Ishikawa (cell line): ENCODE data around the gene C1GALT1.

Experiments used
- CEBPB ChIP-seq: IDR thresholded peaks from 2 replicates; pipeline ENCODE4 v1.6.1; 2012
- CREB1 ChIP-seq: IDR thresholded peaks from 2 replicates; pipeline ENCODE4 v1.6.1; 2012; ENCODE audit warnings: low read depth
- EGR1 ChIP-seq: IDR thresholded peaks from 2 replicates; pipeline ENCODE4 v1.6.1; 2012
- EP300 ChIP-seq: IDR thresholded peaks from 2 replicates; pipeline ENCODE4 v1.6.1; 2012; ENCODE audit warnings: borderline replicate concordance
- FOXM1 ChIP-seq: IDR thresholded peaks from 2 replicates; pipeline ENCODE4 v1.6.1; 2012; ENCODE audit warnings: low read depth, borderline replicate concordance
- MAX ChIP-seq: IDR thresholded peaks from 2 replicates; pipeline ENCODE4 v1.6.1; 2012
- NFIC ChIP-seq: IDR thresholded peaks from 2 replicates; pipeline ENCODE4 v1.6.1; 2012
- RAD21 ChIP-seq: IDR thresholded peaks from 2 replicates; pipeline ENCODE4 v1.6.1; 2012; ENCODE audit warnings: low read depth
- TAF1 ChIP-seq: IDR thresholded peaks from 2 replicates; pipeline ENCODE4 v1.6.1; 2012; ENCODE audit warnings: low read depth, mild to moderate bottlenecking
- TCF12 ChIP-seq: IDR thresholded peaks from 2 replicates; pipeline ENCODE4 v1.6.1; 2012; ENCODE audit warnings: low read depth
- TEAD4 ChIP-seq: IDR thresholded peaks from 2 replicates; pipeline ENCODE4 v1.6.1; 2012
- USF1 ChIP-seq: IDR thresholded peaks from 2 replicates; pipeline ENCODE4 v1.6.1; 2012
- YY1 ChIP-seq: IDR thresholded peaks from 2 replicates; pipeline ENCODE4 v1.6.1; 2012; ENCODE audit warnings: low read depth
- ZBTB7A ChIP-seq: IDR thresholded peaks from 2 replicates; pipeline ENCODE4 v1.6.1; 2012; ENCODE audit warnings: low read depth
- TF ChIP-seq, protein P1 (sequence below): IDR thresholded peaks from 2 replicates; pipeline ENCODE4 v1.6.1; 2012; ENCODE audit warnings: low read depth, mild to moderate bottlenecking

C1GALT1 gene

GRCh38 chr7:7254319-7254718, 72.0 kb downstream of the C1GALT1 start:
- TF ChIP-seq CREB1 (no peak), EGR1 (no peak), TEAD4 (no peak), CEBPB (no peak), FOXM1 (no peak), EP300 (no peak), MAX (no peak), TAF1 (no peak), YY1 (no peak), NFIC (no peak), ZBTB7A (no peak), USF1 (no peak), TCF12 (no peak)
- TF ChIP-seq, protein P1, sequence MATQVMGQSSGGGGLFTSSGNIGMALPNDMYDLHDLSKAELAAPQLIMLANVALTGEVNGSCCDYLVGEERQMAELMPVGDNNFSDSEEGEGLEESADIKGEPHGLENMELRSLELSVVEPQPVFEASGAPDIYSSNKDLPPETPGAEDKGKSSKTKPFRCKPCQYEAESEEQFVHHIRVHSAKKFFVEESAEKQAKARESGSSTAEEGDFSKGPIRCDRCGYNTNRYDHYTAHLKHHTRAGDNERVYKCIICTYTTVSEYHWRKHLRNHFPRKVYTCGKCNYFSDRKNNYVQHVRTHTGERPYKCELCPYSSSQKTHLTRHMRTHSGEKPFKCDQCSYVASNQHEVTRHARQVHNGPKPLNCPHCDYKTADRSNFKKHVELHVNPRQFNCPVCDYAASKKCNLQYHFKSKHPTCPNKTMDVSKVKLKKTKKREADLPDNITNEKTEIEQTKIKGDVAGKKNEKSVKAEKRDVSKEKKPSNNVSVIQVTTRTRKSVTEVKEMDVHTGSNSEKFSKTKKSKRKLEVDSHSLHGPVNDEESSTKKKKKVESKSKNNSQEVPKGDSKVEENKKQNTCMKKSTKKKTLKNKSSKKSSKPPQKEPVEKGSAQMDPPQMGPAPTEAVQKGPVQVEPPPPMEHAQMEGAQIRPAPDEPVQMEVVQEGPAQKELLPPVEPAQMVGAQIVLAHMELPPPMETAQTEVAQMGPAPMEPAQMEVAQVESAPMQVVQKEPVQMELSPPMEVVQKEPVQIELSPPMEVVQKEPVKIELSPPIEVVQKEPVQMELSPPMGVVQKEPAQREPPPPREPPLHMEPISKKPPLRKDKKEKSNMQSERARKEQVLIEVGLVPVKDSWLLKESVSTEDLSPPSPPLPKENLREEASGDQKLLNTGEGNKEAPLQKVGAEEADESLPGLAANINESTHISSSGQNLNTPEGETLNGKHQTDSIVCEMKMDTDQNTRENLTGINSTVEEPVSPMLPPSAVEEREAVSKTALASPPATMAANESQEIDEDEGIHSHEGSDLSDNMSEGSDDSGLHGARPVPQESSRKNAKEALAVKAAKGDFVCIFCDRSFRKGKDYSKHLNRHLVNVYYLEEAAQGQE = no peak

- TF ChIP-seq, protein P1 = no peak
- no peak for TF ChIP-seq CREB1
- TF ChIP-seq TCF12 = no peak
- no peak for TF ChIP-seq FOXM1
- TF ChIP-seq CEBPB = no peak
- TF ChIP-seq ZBTB7A = no peak
- no peak for TF ChIP-seq USF1
- TF ChIP-seq MAX = no peak
- TF ChIP-seq EP300 = no peak
- no peak for TF ChIP-seq YY1
- no peak for TF ChIP-seq EGR1
- no peak for TF ChIP-seq TEAD4
- no peak for TF ChIP-seq RAD21
Observed at GRCh38 chr7:7254908-7255307, 72.6 kb downstream of the C1GALT1 start.

DNA sequence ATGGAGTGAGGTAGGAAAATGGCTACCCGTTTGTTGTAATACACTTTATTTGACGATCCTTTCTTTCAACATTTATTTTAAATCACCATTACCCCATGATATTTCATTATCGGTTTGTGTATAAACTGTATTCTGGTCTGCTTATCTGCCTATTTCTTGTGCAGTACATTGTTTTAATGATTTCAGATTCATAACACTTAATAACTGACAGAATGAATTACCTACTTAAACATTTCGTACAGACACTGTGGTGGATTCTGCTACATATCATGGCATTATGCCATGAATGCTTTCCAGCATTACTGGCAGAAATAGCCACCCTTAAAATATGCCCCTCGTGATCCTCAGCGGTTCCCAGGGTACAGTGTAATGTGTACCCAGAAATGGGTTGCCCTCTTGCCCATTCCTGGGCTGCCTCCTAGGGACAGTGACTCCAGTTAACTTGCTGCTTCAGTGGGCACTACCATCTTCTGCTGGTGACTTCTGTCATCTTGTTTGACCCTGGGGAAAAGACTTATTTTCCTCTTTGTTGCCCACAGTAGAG, 74.5 kb downstream of the C1GALT1 start:
- TF ChIP-seq TEAD4 = no peak
- no peak for TF ChIP-seq CEBPB
- no peak for TF ChIP-seq FOXM1
- TF ChIP-seq ZBTB7A = no peak
- TF ChIP-seq NFIC = no peak
- TF ChIP-seq CREB1 = no peak
- no peak for TF ChIP-seq EP300
- TF ChIP-seq USF1 = no peak
- TF ChIP-seq MAX = no peak
- TF ChIP-seq TCF12 = no peak
- no peak for TF ChIP-seq EGR1
- TF ChIP-seq, protein P1 = no peak
